BLaER1 (cell line): ENCODE results near the gene OSER1.

Experiments used
- H3K27ac ChIP-seq: shearing (Covaris generic); formaldehyde crosslinking; 2 replicates; pipeline ENCODE4 v1.8.1; 2022
- H3K27me3 ChIP-seq: shearing (Covaris generic); formaldehyde crosslinking; 2 replicates; pipeline ENCODE4 v1.8.1; 2022
- H3K36me3 ChIP-seq: shearing (Covaris generic); formaldehyde crosslinking; 2 replicates; pipeline ENCODE4 v1.8.1; 2022
- H3K4me1 ChIP-seq: shearing (Covaris generic); formaldehyde crosslinking; 2 replicates; pipeline ENCODE4 v1.8.1; 2022
- H3K4me2 ChIP-seq: shearing (Covaris generic); formaldehyde crosslinking; 2 replicates; pipeline ENCODE4 v1.8.1; 2022
- H3K4me3 ChIP-seq: shearing (Covaris generic); formaldehyde crosslinking; 2 replicates; pipeline ENCODE4 v1.8.1; 2022
- H3K9ac ChIP-seq: shearing (Covaris generic); formaldehyde crosslinking; 2 replicates; pipeline ENCODE4 v1.8.1; 2022
- H3K9me3 ChIP-seq: shearing (Covaris generic); formaldehyde crosslinking; 2 replicates; pipeline ENCODE4 v1.8.1; 2022
- H4K20me1 ChIP-seq: shearing (Covaris generic); formaldehyde crosslinking; 2 replicates; pipeline ENCODE4 v1.8.1; 2022
- Cebpa-rat ChIP-seq: shearing (Covaris generic); IDR thresholded peaks from 2 replicates; pipeline ENCODE4 v1.8.1; 2022

The OSER1 gene

GRCh38 chr20:44188752-44189151, 21.8 kb downstream of the OSER1 start:
- Histone ChIP-seq H3K36me3 (no peaks in the 10 kb centered on the region), H3K4me1 (peaks cover 37% of the 10 kb centered on the region), H3K27me3 (no peaks in the 10 kb centered on the region), H3K9me3 (no peaks in the 10 kb centered on the region), H3K27ac (peak overlapping the region; percentile 76; the same call in 1 of the 2 replicates), H4K20me1 (no peaks in the 10 kb centered on the region), H3K4me3 (no peak overlapping the region), H3K9ac (no peak overlapping the region), H3K4me2 (peak overlapping the region; percentile 97)
- no peak for TF ChIP-seq Cebpa-rat

- H3K9me3 ChIP-seq, result no peaks in the 10 kb centered on the region
- no peaks in the 10 kb centered on the region for H3K27me3 ChIP-seq
- H3K4me2 ChIP-seq, result peak overlapping the region; percentile 97
- TF ChIP-seq Cebpa-rat, result no peak
- H3K27ac ChIP-seq, result peak overlapping the region; percentile 76
- peak overlapping the region; percentile 69 for H3K4me3 ChIP-seq
- peaks cover 41% of the 10 kb centered on the region for H3K4me1 ChIP-seq
- no peaks in the 10 kb centered on the region for H4K20me1 ChIP-seq
- no peaks in the 10 kb centered on the region for H3K36me3 ChIP-seq
- peak overlapping the region; percentile 79 for H3K9ac ChIP-seq
Measured at GRCh38 chr20:44187772-44188709, 22.5 kb downstream of the OSER1 start.

GRCh38 chr20:44187054-44187771, 23.4 kb downstream of the OSER1 start, which contains the start of gene JPH2:
Gene JPH2, minus strand, starts transcription at chr20:44187188. Its CDS starts 483 bp downstream, at chr20:44186705.
- Histone ChIP-seq H3K27me3 (no peaks in the 10 kb centered on the region), H3K4me2 (peak within 1 kb of the TSS; percentile 97), H4K20me1 (no peaks in the 10 kb centered on the region), H3K9ac (peak within 1 kb of the TSS; percentile 79), H3K4me1 (peaks cover 49% of the 10 kb centered on the region), H3K27ac (peak within 1 kb of the TSS; percentile 76), H3K36me3 (no peaks in the 10 kb centered on the region), H3K4me3 (peak within 1 kb of the TSS; percentile 69), H3K9me3 (no peaks in the 10 kb centered on the region)
- no peak for TF ChIP-seq Cebpa-rat

- peaks cover 55% of the 10 kb centered on the region for H3K4me1 ChIP-seq
- TF ChIP-seq Cebpa-rat, result no peak
- H3K4me2 ChIP-seq, result peak overlapping the region; percentile 97
Measured at GRCh38 chr20:44186674-44187053, 23.9 kb downstream of the OSER1 start.

GRCh38 chr20:44186201-44186600, 24.4 kb downstream of the OSER1 start:
- no peaks in the 10 kb centered on the region for H4K20me1 ChIP-seq
- H3K4me2 ChIP-seq, result peak overlapping the region; percentile 97
- H3K4me1 ChIP-seq, result peaks cover 60% of the 10 kb centered on the region
- no peaks in the 10 kb centered on the region for H3K36me3 ChIP-seq
- peak overlapping the region; percentile 69; the same call in 1 of the 2 replicates for H3K4me3 ChIP-seq
- TF ChIP-seq Cebpa-rat, result no peak
- peak overlapping the region; percentile 79 for H3K9ac ChIP-seq
- no peak overlapping the region for H3K27ac ChIP-seq
- H3K9me3 ChIP-seq, result no peaks in the 10 kb centered on the region
- no peaks in the 10 kb centered on the region for H3K27me3 ChIP-seq

More at GRCh38 chr20:44186674-44187053, 23.9 kb downstream of the OSER1 start:
- H3K9ac ChIP-seq, result peak overlapping the region; percentile 79
- H3K27ac ChIP-seq, result peak overlapping the region; percentile 76
- peak overlapping the region; percentile 69 for H3K4me3 ChIP-seq
- no peaks in the 10 kb centered on the region for H4K20me1 ChIP-seq
- no peaks in the 10 kb centered on the region for H3K9me3 ChIP-seq
- H3K27me3 ChIP-seq, result no peaks in the 10 kb centered on the region
- no peaks in the 10 kb centered on the region for H3K36me3 ChIP-seq

- no peak for TF ChIP-seq Cebpa-rat
Measured at GRCh38 chr20:44185574-44185973, 25.0 kb downstream of the OSER1 start.

GRCh38 chr20:44183282-44183681, 27.3 kb downstream of the OSER1 start:
- H3K27me3 ChIP-seq, result no peaks in the 10 kb centered on the region
- H3K4me3 ChIP-seq, result no peak overlapping the region
- H4K20me1 ChIP-seq, result no peaks in the 10 kb centered on the region
- H3K36me3 ChIP-seq, result no peaks in the 10 kb centered on the region
- no peak overlapping the region for H3K27ac ChIP-seq
- peaks cover 61% of the 10 kb centered on the region for H3K4me1 ChIP-seq
- no peak overlapping the region for H3K4me2 ChIP-seq
- no peaks in the 10 kb centered on the region for H3K9me3 ChIP-seq
- TF ChIP-seq Cebpa-rat, result no peak
- no peak overlapping the region for H3K9ac ChIP-seq

More at GRCh38 chr20:44185574-44185973, 25.0 kb downstream of the OSER1 start:
- H3K9ac ChIP-seq, result no peak overlapping the region
- H3K27ac ChIP-seq, result no peak overlapping the region
- H3K4me1 ChIP-seq, result peaks cover 66% of the 10 kb centered on the region
- no peak overlapping the region for H3K4me3 ChIP-seq
- no peaks in the 10 kb centered on the region for H4K20me1 ChIP-seq
- no peak overlapping the region for H3K4me2 ChIP-seq
- H3K9me3 ChIP-seq, result no peaks in the 10 kb centered on the region
- no peaks in the 10 kb centered on the region for H3K36me3 ChIP-seq
- H3K27me3 ChIP-seq, result no peaks in the 10 kb centered on the region

- H3K4me3 ChIP-seq, result no peak overlapping the region
- TF ChIP-seq Cebpa-rat, result no peak
- H3K27me3 ChIP-seq, result no peaks in the 10 kb centered on the region
- no peak overlapping the region; the same call in 1 of the 2 replicates for H3K4me2 ChIP-seq
- no peak overlapping the region for H3K27ac ChIP-seq
- no peaks in the 10 kb centered on the region for H3K36me3 ChIP-seq
- H3K9me3 ChIP-seq, result no peaks in the 10 kb centered on the region
- H4K20me1 ChIP-seq, result no peaks in the 10 kb centered on the region
- no peak overlapping the region for H3K9ac ChIP-seq
- H3K4me1 ChIP-seq, result peaks cover 57% of the 10 kb centered on the region
Measured at GRCh38 chr20:44182863-44183262, 27.7 kb downstream of the OSER1 start.

GRCh38 chr20:44182135-44182765, 28.3 kb downstream of the OSER1 start:
- TF ChIP-seq Cebpa-rat, result no peak

More at GRCh38 chr20:44182135-44182765, 28.3 kb downstream of the OSER1 start:
- no peaks in the 10 kb centered on the region for H3K9me3 ChIP-seq
- H3K4me2 ChIP-seq, result peak overlapping the region; percentile 86
- no peaks in the 10 kb centered on the region for H4K20me1 ChIP-seq
- H3K36me3 ChIP-seq, result no peaks in the 10 kb centered on the region
- H3K9ac ChIP-seq, result no peak overlapping the region; the same call in 1 of the 2 replicates
- peaks cover 53% of the 10 kb centered on the region for H3K4me1 ChIP-seq
- no peaks in the 10 kb centered on the region for H3K27me3 ChIP-seq
- H3K27ac ChIP-seq, result no peak overlapping the region
- no peak overlapping the region for H3K4me3 ChIP-seq
